ENCODE data around the gene CFAP74.

CFAP74 gene

DNA sequence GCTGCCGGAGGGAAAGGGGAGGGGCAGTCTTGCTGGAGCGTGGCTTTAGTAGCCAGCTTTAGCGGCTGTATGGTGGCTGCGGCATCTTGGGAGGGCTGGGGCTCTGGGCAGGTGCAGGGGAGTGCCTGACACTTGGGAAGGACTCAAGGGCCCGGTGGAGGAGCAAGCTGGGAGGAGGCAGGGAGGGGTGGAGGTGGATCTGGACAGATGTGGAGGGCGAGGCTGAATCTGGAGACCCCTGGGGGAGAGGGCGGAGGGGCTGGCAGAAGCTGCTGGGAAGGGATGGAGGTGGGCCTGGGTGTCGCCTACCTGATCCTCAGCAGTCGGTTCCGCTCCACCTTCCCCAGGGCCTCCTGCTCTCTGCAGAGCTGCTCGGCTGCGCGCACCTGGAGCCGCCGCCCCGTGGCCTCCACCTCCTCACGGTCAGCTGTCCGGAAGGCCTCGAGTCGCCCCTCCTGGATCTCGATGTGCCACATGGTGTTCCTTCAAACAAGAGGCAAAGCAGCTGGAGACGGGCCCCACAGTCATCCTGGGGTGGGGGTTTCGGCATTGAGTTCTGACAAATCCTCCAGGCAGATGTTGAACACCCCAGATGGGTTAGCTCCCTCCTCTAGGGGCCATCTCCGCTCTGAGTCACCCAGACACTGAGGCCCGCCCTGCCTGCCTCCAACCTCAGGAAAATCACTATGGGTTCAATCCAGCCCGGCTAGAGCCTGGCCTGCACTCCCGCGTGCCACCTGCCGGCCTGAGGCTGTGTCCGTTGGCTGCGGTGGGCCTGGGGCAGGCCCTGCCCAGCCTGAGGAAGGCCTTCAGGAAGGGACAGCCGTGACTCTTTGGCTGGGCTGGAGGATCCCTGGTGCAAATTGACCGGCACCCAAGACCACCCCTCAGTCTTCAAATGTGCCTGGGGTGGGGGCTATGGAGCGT lies 29.6 kb downstream of the CFAP74 start:
- DNase-seq, result no peak
- H3K27me3 ChIP-seq (ENCODE audit: insufficient read depth, low read depth, severe bottlenecking), result no peaks in the 10 kb centered on the region
- no peak overlapping the region for H3K27ac ChIP-seq
- no peak overlapping the region for H3K4me3 ChIP-seq (ENCODE audit: low read depth, low read length)
- no peaks in the 10 kb centered on the region for H3K9me3 ChIP-seq (ENCODE audit: severe bottlenecking)
- no peaks in the 10 kb centered on the region for H3K36me3 ChIP-seq
- TF ChIP-seq, protein P1, sequence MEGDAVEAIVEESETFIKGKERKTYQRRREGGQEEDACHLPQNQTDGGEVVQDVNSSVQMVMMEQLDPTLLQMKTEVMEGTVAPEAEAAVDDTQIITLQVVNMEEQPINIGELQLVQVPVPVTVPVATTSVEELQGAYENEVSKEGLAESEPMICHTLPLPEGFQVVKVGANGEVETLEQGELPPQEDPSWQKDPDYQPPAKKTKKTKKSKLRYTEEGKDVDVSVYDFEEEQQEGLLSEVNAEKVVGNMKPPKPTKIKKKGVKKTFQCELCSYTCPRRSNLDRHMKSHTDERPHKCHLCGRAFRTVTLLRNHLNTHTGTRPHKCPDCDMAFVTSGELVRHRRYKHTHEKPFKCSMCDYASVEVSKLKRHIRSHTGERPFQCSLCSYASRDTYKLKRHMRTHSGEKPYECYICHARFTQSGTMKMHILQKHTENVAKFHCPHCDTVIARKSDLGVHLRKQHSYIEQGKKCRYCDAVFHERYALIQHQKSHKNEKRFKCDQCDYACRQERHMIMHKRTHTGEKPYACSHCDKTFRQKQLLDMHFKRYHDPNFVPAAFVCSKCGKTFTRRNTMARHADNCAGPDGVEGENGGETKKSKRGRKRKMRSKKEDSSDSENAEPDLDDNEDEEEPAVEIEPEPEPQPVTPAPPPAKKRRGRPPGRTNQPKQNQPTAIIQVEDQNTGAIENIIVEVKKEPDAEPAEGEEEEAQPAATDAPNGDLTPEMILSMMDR (IDR thresholded peaks at IDR 0.05; ENCODE audit: low read depth, low read length), result no peak

DNA sequence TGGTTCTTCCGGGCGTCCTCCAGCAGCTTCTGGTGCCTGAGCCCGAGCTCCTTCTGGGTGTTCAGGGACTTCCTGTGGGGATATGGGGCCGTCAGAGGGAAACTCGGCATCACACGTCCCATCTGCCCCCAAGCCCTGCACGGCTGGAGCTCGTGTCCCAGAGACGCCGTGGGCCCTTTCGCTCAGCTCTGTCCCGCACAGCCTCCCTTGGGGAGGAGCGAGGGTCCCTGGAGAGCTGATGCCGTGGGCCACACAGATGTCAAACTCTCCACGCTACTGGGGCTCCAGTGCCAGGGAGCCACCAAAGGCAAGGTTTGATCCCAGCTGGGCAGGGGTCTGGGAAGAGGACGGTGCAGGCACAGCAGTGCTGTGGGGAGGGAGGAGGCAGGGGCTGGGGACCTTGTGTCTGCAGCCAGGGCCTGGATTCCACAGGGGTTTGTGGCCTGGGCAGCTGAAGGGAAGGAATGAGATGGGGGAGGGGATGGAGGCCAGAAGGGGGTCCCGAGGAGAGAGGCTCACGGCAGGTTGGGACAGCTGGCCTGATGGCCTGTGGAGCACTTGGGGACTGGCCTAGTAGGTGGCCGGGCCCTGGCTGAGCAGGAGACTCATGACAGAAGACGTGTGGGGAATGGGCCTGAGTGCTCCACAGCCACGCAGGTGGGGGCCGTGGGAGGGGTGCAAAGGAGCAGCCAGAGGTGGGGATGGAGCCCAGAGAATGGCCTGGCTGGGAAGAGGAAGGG lies 30.4 kb downstream of the CFAP74 start:
- H3K27ac ChIP-seq, result no peak overlapping the region
- TF ChIP-seq, protein P1 (IDR thresholded peaks at IDR 0.05; ENCODE audit: low read depth, low read length), result no peak

DNA sequence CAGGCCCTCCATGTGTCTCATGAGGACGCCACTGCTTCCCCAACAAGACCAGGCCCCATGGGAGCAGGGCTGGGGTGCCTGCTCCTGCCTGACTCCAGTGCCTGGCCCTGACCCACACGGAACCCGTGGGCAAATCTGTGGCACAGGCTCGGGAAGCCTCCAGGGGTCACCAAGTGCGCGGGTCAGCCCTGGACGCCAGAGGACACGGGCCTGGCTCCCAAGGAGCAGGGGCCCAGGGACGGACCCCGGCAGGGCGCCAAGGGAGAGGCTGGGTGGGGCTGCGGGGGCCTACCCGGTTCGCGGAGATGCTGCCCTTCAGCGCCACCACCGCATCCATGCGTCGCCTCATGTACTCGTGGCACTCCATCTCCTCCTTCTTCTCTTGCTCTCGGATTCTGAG lies 31.9 kb downstream of the CFAP74 start:
- DNase-seq, result no peak
- Histone ChIP-seq H3K36me3 (no peaks in the 10 kb centered on the region), H3K27me3 (ENCODE audit: insufficient read depth, low read depth, severe bottlenecking) (no peaks in the 10 kb centered on the region), H3K4me3 (ENCODE audit: low read depth, low read length) (no peak overlapping the region), H3K9me3 (ENCODE audit: severe bottlenecking) (no peaks in the 10 kb centered on the region), H3K27ac (no peak overlapping the region)
- TF ChIP-seq, protein P1 (IDR thresholded peaks at IDR 0.05; ENCODE audit: low read depth, low read length), result no peak

More for the DNA sequence above, 30.4 kb downstream of the CFAP74 start:
- Histone ChIP-seq H3K27me3 (ENCODE audit: insufficient read depth, low read depth, severe bottlenecking) (no peaks in the 10 kb centered on the region), H3K36me3 (no peaks in the 10 kb centered on the region), H3K9me3 (ENCODE audit: severe bottlenecking) (no peaks in the 10 kb centered on the region), H3K4me3 (ENCODE audit: low read depth, low read length) (no peak overlapping the region)
- no peak for DNase-seq

DNA sequence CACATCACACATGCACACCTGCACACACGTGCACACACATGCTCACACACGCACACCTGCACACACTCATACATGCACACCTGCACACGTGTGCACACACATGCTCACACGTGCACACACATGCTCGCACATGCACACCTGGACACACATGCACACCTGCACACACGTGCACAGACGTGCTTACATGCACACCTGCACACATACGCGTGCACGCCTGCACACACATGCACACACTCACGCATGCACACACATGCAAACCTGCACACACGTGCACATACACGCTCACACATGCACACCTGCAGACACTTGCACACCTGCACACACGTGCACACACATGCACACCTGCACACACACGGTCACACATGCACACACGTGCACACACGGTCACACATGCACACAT lies 32.6 kb downstream of the CFAP74 start:
- Histone ChIP-seq H3K4me3 (ENCODE audit: low read depth, low read length) (no peak overlapping the region), H3K27ac (no peak overlapping the region), H3K36me3 (no peaks in the 10 kb centered on the region), H3K9me3 (ENCODE audit: severe bottlenecking) (no peaks in the 10 kb centered on the region), H3K27me3 (ENCODE audit: insufficient read depth, low read depth, severe bottlenecking) (no peaks in the 10 kb centered on the region)
- TF ChIP-seq, protein P1 (IDR thresholded peaks at IDR 0.05; ENCODE audit: low read depth, low read length), result no peak
- DNase-seq, result no peak

DNA sequence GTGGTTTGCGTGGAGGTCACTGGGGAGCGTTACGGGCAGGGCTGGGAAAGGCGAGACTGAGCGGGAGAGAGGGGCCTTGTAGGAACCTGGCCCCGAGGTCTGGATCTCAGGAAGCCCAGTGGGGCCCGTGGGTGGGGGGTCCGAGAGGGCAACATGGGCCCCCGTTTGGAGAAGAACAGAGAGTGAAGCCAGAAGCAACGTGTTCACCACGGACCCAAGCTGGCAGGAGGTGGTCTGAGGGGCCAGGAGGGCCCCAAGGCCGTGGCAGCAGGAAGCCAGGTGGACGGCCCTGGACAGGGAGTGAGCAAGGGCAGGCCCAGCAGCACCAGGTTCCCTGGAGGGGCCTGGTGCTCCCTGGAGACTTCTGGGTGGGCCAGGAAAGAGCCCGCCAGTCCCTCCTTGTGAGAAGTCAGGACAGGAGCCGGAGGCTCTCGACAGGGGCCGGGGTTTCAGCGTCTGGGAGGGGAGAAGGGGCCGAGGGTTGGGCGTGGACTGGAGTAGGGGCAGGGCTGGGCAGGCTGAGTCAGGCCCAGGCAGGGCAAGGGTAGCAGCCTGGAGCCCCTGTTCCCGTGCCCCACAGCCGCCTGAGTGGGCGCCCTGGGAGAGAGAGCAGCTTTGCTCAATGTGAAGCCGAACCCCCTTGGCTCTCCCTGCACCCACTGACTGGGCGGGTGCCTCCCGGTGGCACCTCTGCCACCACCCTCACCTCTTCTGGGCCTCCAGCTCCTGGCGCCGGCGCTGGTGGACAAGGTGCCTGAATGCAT lies 33.5 kb downstream of the CFAP74 start:
- Histone ChIP-seq H3K36me3 (no peaks in the 10 kb centered on the region), H3K27ac (no peak overlapping the region), H3K9me3 (ENCODE audit: severe bottlenecking) (no peaks in the 10 kb centered on the region), H3K4me3 (ENCODE audit: low read depth, low read length) (no peak overlapping the region), H3K27me3 (ENCODE audit: insufficient read depth, low read depth, severe bottlenecking) (no peaks in the 10 kb centered on the region)
- TF ChIP-seq, protein P1 (IDR thresholded peaks at IDR 0.05; ENCODE audit: low read depth, low read length), result no peak
- DNase-seq, result no peak
